Measurements from ENCODE around the gene SGSM1. TPM values are rescaled to one million over a fixed set of nuclear protein-coding genes. Genes with fewer than 3 reads are reported as not detected.

SGSM1 gene
- total RNA-seq, 1 donor from 2014 or later = 0.07 TPM

DNA sequence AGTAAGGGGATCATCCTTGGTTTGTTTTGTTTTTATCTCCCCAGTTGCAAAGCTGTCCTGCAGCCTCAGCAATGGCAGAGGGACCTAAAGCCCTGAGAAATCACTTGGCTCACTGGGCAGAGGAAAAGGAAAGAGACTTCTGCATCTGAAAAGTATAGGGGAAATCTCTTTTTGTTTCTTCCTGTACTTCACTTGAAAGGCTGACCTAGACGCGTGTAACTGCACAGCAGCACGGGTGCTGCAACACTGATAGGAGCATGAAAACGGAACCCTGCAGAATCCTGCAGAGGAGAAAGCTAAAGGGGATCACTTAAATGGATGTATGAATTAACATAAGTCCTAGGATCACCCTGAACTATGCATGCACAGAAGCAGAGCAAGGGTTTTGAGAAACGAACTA is 29.5 kb upstream of the SGSM1 start:
- no peaks in the 10 kb centered on the region for H3K9me3 Mint-ChIP-seq

DNA sequence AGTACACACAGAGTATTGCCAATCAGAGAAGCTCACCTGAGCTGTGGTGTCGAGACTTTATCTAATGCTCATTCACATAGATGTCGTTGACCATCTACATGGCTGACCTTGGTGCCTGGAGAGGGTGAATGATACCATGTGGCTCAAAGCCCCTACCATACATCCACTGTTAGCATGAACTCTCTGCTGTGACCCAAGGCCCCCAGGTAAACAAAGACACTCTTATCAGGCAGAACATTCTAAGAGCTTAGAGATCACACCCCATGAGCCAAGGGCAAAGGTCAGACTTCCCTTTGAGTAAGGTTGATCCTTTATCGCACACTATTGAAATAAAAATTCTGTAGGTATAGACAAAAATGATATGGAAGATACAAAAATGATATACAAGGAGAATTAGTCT is 16.5 kb upstream of the SGSM1 start:
- Mint-ChIP-seq H3K36me3 (ENCODE audit: low read depth) (no peaks in the 10 kb centered on the region), H3K9me3 (no peaks in the 10 kb centered on the region), H3K27me3 (ENCODE audit: low read depth) (peaks cover 8% of the 10 kb centered on the region), H3K27ac (no peak overlapping the region), H3K4me1 (ENCODE audit: low read depth) (no peaks in the 10 kb centered on the region), H3K4me3 (ENCODE audit: low read depth) (no peak overlapping the region)
- intact Hi-C loops (cut with micrococcal nuclease) = no loop called here
- DNase-seq (ENCODE audit: low spot score) = no peak

More for the DNA sequence above, 29.5 kb upstream of the SGSM1 start:
- Mint-ChIP-seq H3K4me1 (ENCODE audit: low read depth) (peaks cover 7% of the 10 kb centered on the region), H3K27me3 (ENCODE audit: low read depth) (peaks cover 9% of the 10 kb centered on the region), H3K27ac (no peak overlapping the region), H3K4me3 (ENCODE audit: low read depth) (no peak overlapping the region), H3K36me3 (ENCODE audit: low read depth) (no peaks in the 10 kb centered on the region)
- no peak for DNase-seq (ENCODE audit: low spot score)
- intact Hi-C loops (cut with micrococcal nuclease) = no loop called here

- no peak for DNase-seq (ENCODE audit: low spot score)
- no peaks in the 10 kb centered on the region for H3K36me3 Mint-ChIP-seq (ENCODE audit: low read depth)
- no peaks in the 10 kb centered on the region for H3K9me3 Mint-ChIP-seq
- no peaks in the 10 kb centered on the region for H3K4me1 Mint-ChIP-seq (ENCODE audit: low read depth)
- intact Hi-C loops (cut with micrococcal nuclease) = no loop called here
- no peak overlapping the region for H3K27ac Mint-ChIP-seq
- H3K4me3 Mint-ChIP-seq (ENCODE audit: low read depth) = no peak overlapping the region
- H3K27me3 Mint-ChIP-seq (ENCODE audit: low read depth) = peaks cover 8% of the 10 kb centered on the region
Measured at GRCh38 chr22:24791362-24791761, 14.6 kb upstream of the SGSM1 start.

DNA sequence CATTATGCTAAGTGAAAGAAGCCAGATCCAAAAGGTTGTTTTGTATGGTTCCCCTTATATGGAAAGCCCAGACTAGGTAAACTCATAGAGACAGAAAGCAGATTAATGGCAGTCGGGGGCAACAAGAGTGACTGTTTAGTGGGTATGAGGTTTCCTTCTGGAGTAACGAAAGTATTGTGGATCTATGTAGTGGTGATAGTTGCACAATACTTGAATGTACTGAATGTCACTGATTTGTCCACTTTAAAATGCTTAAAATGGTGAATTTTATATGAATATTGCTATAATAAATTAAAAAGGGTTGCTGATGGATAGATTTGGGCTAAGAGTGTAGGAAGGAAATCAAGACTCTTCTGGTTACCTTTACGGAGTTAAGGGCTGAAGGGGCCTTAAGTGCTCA is 10.0 kb upstream of the SGSM1 start:
- Mint-ChIP-seq H3K36me3 (ENCODE audit: low read depth) (no peaks in the 10 kb centered on the region), H3K4me1 (ENCODE audit: low read depth) (no peaks in the 10 kb centered on the region), H3K4me3 (ENCODE audit: low read depth) (no peak overlapping the region), H3K27me3 (ENCODE audit: low read depth) (peaks cover 4% of the 10 kb centered on the region), H3K9me3 (no peaks in the 10 kb centered on the region), H3K27ac (no peak overlapping the region)
- no peak for DNase-seq (ENCODE audit: low spot score)
- intact Hi-C loops (cut with micrococcal nuclease) = no loop called here

DNA sequence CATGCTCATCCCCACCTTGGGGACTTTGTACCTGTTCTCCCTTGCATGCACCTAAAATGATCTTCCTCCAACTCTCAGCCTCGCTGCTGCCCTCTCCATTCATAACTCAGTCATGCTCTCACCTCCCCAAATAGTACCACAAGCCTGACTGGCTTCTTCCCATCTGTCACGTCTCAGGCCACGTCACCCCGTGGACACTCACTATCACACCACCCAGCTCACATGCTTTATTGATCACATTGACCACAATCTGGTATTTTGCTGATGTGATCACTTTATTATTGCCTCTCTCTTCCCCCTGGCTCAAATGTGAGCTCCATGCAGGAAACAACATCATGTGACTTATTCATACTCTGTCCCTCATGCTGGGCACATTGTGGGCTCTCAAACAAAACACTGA is 9.2 kb upstream of the SGSM1 start:
- Mint-ChIP-seq H3K36me3 (ENCODE audit: low read depth) (no peaks in the 10 kb centered on the region), H3K9me3 (no peaks in the 10 kb centered on the region), H3K4me3 (ENCODE audit: low read depth) (no peak overlapping the region), H3K27me3 (ENCODE audit: low read depth) (peaks cover 2% of the 10 kb centered on the region), H3K27ac (no peak overlapping the region), H3K4me1 (ENCODE audit: low read depth) (peaks cover 3% of the 10 kb centered on the region)
- no peak for DNase-seq (ENCODE audit: low spot score)
- intact Hi-C loops (cut with micrococcal nuclease) = no loop called here

- intact Hi-C loops (cut with micrococcal nuclease) = loop anchor here (10.0 kb wide), 1 partner anchor 603 kb away; no protein-coding TSS in a partner anchor
- peak; percentile 24 for DNase-seq (ENCODE audit: low spot score)
- H3K4me3 Mint-ChIP-seq (ENCODE audit: low read depth) = no peak overlapping the region
- peaks cover 9% of the 10 kb centered on the region for H3K27me3 Mint-ChIP-seq (ENCODE audit: low read depth)
- no peaks in the 10 kb centered on the region for H3K9me3 Mint-ChIP-seq
- no peaks in the 10 kb centered on the region for H3K36me3 Mint-ChIP-seq (ENCODE audit: low read depth)
- H3K27ac Mint-ChIP-seq = peak overlapping the region; percentile 51
- H3K4me1 Mint-ChIP-seq (ENCODE audit: low read depth) = peaks cover 17% of the 10 kb centered on the region
Measured at GRCh38 chr22:24801901-24802465, 4.0 kb upstream of the SGSM1 start.

- peak; percentile 32 for DNase-seq (ENCODE audit: low spot score)
- intact Hi-C loops (cut with micrococcal nuclease) = loop anchor here (10.0 kb wide), 1 partner anchor 602 kb away; no protein-coding TSS in a partner anchor
- no peak overlapping the region for H3K4me3 Mint-ChIP-seq (ENCODE audit: low read depth)
- no peaks in the 10 kb centered on the region for H3K36me3 Mint-ChIP-seq (ENCODE audit: low read depth)
- no peaks in the 10 kb centered on the region for H3K9me3 Mint-ChIP-seq
- no peak overlapping the region for H3K27ac Mint-ChIP-seq
- H3K4me1 Mint-ChIP-seq (ENCODE audit: low read depth) = peaks cover 19% of the 10 kb centered on the region
- H3K27me3 Mint-ChIP-seq (ENCODE audit: low read depth) = peaks cover 15% of the 10 kb centered on the region
Measured at GRCh38 chr22:24803064-24803542, 2.9 kb upstream of the SGSM1 start.

GRCh38 chr22:24806663-24807001 is 621 bp downstream of the SGSM1 start:
- H3K27ac Mint-ChIP-seq = no peak overlapping the region
- intact Hi-C loops (cut with micrococcal nuclease) = loop anchor here (10.0 kb wide), 1 partner anchor 598 kb away; no protein-coding TSS in a partner anchor
- no peak overlapping the region for H3K4me3 Mint-ChIP-seq (ENCODE audit: low read depth)
- H3K36me3 Mint-ChIP-seq (ENCODE audit: low read depth) = no peaks in the 10 kb centered on the region
- H3K9me3 Mint-ChIP-seq = no peaks in the 10 kb centered on the region
- no peak for DNase-seq (ENCODE audit: low spot score)
- H3K4me1 Mint-ChIP-seq (ENCODE audit: low read depth) = peaks cover 36% of the 10 kb centered on the region
- H3K27me3 Mint-ChIP-seq (ENCODE audit: low read depth) = peaks cover 24% of the 10 kb centered on the region

DNA sequence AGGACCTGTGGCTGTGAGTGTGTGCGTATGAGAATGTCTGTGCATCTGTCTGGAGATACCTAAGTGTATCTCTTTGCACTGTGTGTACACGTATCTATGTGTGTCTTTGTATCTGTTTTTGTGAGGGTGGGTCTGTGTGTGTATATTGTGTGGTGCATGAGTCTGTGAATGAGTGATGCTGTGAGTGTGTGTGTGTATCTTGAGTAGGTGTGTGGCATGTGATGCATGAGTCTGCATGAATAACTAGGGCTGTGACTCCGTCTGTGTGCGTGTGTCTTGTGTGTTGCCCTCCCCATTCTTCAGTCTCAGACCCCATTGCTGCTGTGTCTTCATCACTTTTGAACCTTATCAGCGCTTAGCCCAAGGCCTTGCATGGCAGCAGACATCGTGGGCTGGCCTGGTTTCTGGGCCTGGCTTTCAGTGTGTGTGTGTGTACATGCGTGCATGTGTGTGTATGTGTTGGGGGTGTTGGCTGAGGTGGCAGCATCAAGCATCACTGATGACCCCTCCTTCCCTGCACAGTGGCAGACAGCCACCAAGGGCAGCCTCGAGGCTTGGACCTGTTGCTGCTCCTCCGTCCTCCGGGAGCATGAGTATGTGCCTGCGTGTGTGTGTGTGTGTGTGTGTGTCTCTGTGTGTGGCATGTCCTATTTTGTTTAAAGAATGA is 1.4 kb downstream of the SGSM1 start:
- Mint-ChIP-seq H3K36me3 (ENCODE audit: low read depth) (no peaks in the 10 kb centered on the region), H3K27ac (no peak overlapping the region), H3K9me3 (no peaks in the 10 kb centered on the region), H3K27me3 (ENCODE audit: low read depth) (peaks cover 27% of the 10 kb centered on the region), H3K4me3 (ENCODE audit: low read depth) (peak overlapping the region; percentile 10), H3K4me1 (ENCODE audit: low read depth) (peaks cover 30% of the 10 kb centered on the region)
- intact Hi-C loops (cut with micrococcal nuclease) = loop anchor here (10.0 kb wide), 1 partner anchor 597 kb away; no protein-coding TSS in a partner anchor
- DNase-seq (ENCODE audit: low spot score) = no peak

GRCh38 chr22:24809331-24809730 is 3.3 kb downstream of the SGSM1 start:
- no peak for DNase-seq (ENCODE audit: low spot score)
- Mint-ChIP-seq H3K4me3 (ENCODE audit: low read depth) (no peak overlapping the region), H3K4me1 (ENCODE audit: low read depth) (peaks cover 29% of the 10 kb centered on the region), H3K27ac (no peak overlapping the region), H3K27me3 (ENCODE audit: low read depth) (peaks cover 36% of the 10 kb centered on the region), H3K9me3 (no peaks in the 10 kb centered on the region), H3K36me3 (ENCODE audit: low read depth) (no peaks in the 10 kb centered on the region)
- intact Hi-C loops (cut with micrococcal nuclease) = loop anchor here (10.0 kb wide), 1 partner anchor 595 kb away; no protein-coding TSS in a partner anchor

DNA sequence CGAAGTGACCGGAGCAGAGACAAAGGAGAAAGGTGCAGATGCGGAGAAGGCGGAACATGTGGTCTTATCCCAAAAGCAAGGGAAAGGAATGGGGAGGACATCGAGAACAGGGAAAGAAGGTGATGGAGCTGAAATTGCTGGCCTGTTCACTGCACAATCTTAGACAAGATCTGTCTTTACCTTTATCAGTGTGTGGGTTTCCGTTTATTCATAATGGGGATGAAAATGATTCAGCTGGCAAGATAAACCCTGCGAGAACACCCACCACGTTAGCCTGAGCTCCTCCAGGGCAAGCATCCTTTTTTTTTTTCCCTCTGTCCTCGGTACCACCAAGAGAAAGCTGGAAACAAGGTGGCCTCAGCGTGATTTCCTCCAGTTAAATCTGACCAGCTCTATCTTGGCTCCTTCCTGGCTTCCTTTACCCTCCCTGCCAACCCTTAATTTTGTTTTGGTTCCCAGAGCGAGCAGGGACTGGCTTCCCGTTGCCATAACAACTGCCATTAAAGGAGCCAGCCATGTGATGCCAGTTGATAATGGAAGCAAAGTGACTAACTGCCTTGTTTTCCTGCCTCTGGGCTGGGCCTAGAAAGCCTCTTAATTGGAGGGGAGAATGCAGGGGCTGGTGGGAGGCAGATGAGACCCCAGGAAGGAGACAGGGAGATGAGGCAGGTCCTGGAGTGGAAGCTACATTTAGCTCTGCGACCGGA is 4.2 kb downstream of the SGSM1 start:
- H3K9me3 Mint-ChIP-seq = peaks cover 4% of the 10 kb centered on the region
- intact Hi-C loops (cut with micrococcal nuclease) = loop anchor here (2.0 kb wide), 1 partner anchor 245 kb away; no protein-coding TSS in a partner anchor
- H3K4me1 Mint-ChIP-seq (ENCODE audit: low read depth) = peaks cover 24% of the 10 kb centered on the region
- peak overlapping the region; percentile 0 for H3K27ac Mint-ChIP-seq
- H3K36me3 Mint-ChIP-seq (ENCODE audit: low read depth) = peaks cover 3% of the 10 kb centered on the region
- no peak for DNase-seq (ENCODE audit: low spot score)
- no peak overlapping the region for H3K4me3 Mint-ChIP-seq (ENCODE audit: low read depth)
- peaks cover 38% of the 10 kb centered on the region for H3K27me3 Mint-ChIP-seq (ENCODE audit: low read depth)

GRCh38 chr22:24812950-24813775 is 7.2 kb downstream of the SGSM1 start:
- DNase-seq (ENCODE audit: low spot score) = no peak
- intact Hi-C loops (cut with micrococcal nuclease) = no loop called here
- no peak overlapping the region for H3K27ac Mint-ChIP-seq
- H3K9me3 Mint-ChIP-seq = peaks cover 14% of the 10 kb centered on the region
- H3K27me3 Mint-ChIP-seq (ENCODE audit: low read depth) = peaks cover 30% of the 10 kb centered on the region
- no peak overlapping the region for H3K4me3 Mint-ChIP-seq (ENCODE audit: low read depth)
- H3K36me3 Mint-ChIP-seq (ENCODE audit: low read depth) = peaks cover 3% of the 10 kb centered on the region
- peaks cover 23% of the 10 kb centered on the region for H3K4me1 Mint-ChIP-seq (ENCODE audit: low read depth)
